Ammon's horn (tissue), 1 donor: Measurements from ENCODE around the gene DNAH1.

Experiments
- DNase-seq: peaks from one replicate; pipeline ENCODE4 v3.0.0-alpha.2; 2016; ENCODE audit warnings: low spot score

Gene DNAH1

GRCh38 chr3:52446631-52447511 lies 130.8 kb downstream of the DNAH1 start:
- peak; percentile 73 for DNase-seq

DNA sequence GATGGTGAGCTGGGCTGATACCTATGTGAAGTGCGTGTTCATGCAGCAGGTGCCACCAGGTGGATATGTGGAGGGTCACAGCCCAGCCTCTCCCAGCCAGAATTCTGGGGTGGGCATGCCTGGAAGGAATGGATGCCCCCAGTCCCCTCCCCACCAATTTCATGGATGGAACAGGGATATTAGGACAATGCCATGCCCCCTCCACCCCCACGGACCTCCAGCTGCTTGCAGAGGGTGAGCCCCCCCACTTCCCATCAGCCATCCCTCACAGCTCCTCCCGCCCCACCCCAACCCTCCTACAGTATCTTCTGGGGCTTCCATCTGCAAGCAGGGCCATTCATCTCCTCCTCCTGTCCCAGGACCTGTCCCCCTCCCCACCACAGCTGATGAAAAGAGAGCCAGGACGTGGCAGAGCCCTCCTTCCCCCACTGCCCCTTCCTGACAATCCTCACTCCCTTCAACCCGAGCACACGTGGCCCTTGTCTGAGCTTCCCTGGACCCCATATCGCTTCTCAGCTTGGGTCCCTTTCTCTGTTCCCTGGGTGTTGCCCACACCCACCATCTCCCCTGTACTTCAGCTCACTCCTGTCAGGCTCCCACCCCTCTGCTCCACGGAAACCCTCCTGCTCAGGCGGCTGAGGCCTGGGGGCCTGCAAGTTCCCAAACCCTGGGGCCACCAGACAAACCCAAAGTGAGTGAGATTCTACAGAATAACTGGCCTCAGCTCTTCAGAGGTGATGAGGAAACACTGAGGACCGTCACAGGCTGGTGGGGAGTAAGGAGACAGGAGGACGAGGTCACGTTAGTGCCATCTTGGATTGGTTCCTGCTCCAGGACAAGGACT lies 131.6 kb downstream of the DNAH1 start:
- no peak for DNase-seq
